PC-9 (cell line): ENCODE measurements around the gene GFPT2.

ENCODE experiments used
- CTCF ChIP-seq: fragments of 200-600 bp; sonication (generic); conservative IDR thresholded peaks from 2 replicates; pipeline ENCODE4 v1.6.1; 2017; ENCODE audit warnings: mixed run types, antibody characterized with exemption, mild to moderate bottlenecking, moderate library complexity
- EZH2 ChIP-seq: fragments of 200-600 bp; sonication (generic); IDR thresholded peaks from 2 replicates; pipeline ENCODE4 v1.8.0; 2017; ENCODE audit warnings: antibody characterized with exemption, low read depth

GRCh38 chr5:180373454-180373853 lies 20.3 kb upstream of the GFPT2 start:
- no peak for TF ChIP-seq CTCF
- no peak for TF ChIP-seq EZH2
